ENCODE measurements around the gene CCDC116. TPM values are rescaled to one million over a fixed set of nuclear protein-coding genes. Genes with fewer than 3 reads are reported as not detected.
"Not testable (repeated sequence)": the region's sequence is repeated elsewhere in the genome, so short reads cannot be mapped to it uniquely, and the experiment has no call there.

CCDC116 gene
- total RNA-seq, 1 experiment from 2014 or later: 0.07 TPM

DNA sequence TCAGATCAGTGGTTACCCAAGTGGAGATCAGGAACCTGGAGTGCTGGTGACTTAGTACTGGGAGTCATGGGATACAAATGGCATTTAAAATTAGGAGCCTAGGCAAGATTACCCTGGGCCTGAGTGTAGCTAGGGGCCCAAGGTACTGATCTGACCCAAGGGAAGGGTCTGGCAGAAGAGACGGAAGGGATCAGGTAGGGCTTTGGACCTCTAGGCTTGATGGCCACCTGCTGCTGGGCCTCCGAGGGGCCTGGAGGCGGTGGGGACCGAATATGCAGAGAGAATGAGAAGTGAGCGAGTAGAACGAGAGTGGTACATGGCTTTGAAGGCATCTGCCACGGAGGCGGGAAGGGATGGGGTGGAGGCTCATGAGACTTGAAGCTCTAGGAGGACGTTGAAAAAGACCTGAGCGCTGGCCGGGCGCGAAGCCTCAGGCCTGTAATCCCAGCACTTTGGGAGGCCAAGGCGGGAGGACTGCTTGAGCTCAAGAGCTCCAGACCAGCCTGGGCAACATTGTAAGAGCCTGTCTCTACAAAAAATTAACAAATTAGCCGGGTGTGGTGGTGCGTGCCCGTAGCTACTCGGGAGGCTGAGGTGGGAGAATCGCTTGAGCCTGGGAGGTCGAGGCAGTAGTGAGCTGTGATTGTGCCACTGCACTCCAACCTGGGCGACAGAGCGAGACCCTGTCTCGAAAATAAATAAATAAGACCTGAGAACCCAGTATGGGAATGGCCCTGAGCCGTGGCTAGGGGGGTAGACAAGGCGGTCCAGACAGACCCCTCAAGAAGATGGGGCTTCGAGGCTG, 32.7 kb downstream of the CCDC116 start:
- in situ Hi-C loops (cut with HindIII; ENCODE audit: low pct_unique_long_range_greater_than_20kb, low sequenced_read_pairs): no loop called here
- no peak for DNase-seq (ENCODE audit: low read depth)

DNA sequence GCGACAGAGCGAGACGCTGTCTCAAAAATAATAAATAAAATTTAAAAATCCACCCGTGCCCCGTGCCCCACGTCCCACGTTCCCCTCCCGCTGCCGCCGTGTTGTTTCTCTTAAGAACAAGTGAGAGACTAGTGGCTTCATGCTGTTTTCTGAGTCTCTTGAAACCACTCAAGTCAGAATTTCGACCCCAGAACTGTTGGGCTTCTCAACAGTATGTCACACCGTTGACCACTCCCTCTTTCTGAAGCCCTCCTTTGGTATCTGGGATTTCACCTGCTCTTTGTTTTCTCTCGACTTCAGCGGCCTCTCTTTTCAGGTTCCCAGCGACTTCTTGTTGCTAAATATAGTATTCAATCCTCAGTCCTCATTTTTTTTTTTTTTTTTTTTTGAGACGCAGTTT, 34.2 kb downstream of the CCDC116 start:
- DNase-seq (ENCODE audit: low read depth): no peak
- in situ Hi-C loops (cut with HindIII; ENCODE audit: low pct_unique_long_range_greater_than_20kb, low sequenced_read_pairs): no loop called here

DNA sequence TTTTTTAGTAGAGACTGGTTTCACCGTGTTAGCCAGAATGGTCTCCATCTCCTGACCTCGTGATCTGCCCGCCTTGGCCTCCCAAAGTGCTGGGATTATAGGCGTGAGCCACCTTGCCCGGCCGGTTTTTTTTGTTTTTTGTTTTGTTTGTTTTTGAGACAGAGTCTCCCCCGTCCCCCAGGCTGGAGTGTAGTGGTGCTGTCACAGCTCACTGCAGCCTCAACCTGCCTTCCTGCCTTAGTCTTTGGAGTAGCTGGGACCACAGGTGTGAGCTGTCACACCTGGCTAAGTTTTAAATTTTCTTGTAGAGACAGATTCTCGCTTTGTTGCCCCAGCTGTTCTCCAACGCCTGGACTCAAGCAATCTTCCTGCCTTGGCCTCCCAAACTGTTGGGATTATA, 36.5 kb downstream of the CCDC116 start:
- DNase-seq (ENCODE audit: low read depth): no peak
- in situ Hi-C loops (cut with HindIII; ENCODE audit: low pct_unique_long_range_greater_than_20kb, low sequenced_read_pairs): no loop called here

DNA sequence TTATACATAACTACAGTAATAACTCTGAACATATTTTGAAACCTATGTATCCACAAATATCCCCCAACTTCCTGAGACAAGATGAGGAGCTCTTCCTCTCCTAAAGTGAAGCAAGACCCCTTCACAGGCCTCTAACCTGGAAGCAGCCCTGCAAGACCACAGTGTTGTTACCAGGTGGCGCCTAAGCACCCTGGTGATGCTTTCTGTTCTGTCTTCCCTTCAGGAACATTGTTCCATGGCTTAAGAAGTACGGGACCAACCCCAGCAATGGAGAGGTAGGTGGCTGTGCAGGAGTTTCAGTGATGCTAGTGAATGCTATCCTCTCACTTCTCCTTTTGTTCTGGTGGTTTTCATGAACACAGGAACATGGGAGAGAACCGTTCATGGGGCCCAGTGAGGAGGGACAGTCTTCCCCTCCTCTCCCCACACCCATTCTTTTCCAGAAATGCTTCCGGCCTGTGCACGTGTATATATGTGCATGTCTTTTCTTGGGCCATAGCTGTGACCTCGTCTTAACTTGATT, 39.6 kb downstream of the CCDC116 start:
- no peak for DNase-seq (ENCODE audit: low read depth)
- in situ Hi-C loops (cut with HindIII; ENCODE audit: low pct_unique_long_range_greater_than_20kb, low sequenced_read_pairs): no loop called here

DNA sequence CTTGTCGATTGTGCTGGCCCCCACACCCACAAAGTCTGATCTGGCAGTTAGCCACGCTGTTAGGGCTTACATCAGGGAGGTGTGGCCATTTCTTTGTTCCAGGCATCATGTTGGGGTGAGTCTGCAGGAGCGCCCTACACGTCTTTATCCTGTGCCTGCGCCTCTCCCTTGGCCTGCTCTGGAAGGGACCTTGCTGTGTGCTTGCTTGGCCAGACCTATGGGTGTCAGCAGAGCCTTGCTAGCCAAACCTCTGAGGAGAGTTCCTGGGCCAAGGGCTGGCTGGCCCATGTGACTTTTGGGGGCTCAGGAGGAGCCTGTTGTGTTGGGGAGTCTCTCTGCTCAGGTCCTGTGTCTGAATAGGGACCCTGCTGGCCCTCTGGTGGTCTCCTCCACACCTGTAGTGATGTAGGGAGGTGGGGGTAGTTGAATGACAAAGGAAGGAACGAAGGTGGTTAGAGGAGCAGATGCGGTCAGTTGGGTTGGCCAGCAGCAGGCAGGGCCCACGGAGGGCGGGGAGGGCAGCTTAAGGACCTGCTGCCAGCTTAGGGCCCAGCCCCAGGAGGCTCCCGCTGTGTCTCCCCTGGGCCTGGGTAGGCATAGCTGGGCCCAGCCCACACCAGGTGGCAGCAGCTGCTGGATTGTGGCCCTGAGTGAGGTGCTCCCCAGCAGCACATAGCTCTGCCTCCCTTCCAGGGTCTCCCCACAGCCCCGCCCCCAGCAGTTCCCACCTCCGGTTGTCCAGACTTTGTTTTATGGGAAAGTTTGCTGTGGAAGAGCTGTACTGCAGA, 41.2 kb downstream of the CCDC116 start:
- DNase-seq (ENCODE audit: low read depth): no peak
- in situ Hi-C loops (cut with HindIII; ENCODE audit: low pct_unique_long_range_greater_than_20kb, low sequenced_read_pairs): no loop called here

GRCh38 chr22:21674638-21675245, 42.2 kb downstream of the CCDC116 start:
- in situ Hi-C loops (cut with HindIII; ENCODE audit: low pct_unique_long_range_greater_than_20kb, low sequenced_read_pairs): no loop called here
- DNase-seq (ENCODE audit: low read depth): no peak

DNA sequence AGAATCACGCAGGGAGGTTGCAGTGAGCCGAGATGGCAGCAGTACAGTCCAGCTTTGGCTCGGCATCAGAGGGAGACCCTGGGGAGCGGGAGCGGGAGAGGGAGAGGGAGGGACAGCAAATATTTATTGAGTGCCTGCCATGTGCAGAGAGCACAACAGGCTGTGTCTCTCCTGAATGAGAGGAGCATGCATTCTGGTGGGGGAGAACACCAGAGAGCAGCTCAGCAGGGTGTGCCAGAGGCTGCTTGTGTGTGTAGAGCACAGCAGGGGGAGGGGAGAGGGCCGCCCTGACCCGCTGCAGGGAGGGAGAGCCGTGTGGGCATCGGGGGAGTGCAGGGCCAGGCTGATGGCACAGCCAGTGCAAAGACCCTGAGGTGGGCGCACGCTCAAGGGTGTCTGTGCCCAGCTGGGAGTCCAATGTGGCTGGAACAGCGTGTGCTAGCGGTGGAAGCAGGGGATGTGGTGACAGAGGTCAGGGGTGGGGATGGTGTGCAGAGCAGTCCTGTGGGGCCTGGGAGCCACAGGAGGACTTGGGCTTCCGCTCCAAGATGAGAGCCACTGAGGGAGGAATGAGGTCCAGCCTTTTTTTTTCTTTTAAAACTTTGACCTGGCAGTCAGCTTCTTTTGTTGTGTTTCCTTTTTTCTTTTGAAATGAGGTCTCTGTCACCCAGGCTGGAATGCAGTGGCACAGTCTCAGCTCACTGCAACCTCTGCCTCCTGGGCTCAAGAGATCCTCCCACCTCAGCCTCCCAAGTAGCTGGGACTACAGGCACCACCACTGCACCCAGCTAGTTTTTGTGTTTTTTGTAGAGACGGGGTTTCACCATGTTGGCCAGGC, 45.3 kb downstream of the CCDC116 start:
- no peak for DNase-seq (ENCODE audit: low read depth)
- in situ Hi-C loops (cut with HindIII; ENCODE audit: low pct_unique_long_range_greater_than_20kb, low sequenced_read_pairs): no loop called here

- DNase-seq (ENCODE audit: low read depth); in situ Hi-C loops (cut with HindIII; ENCODE audit: low pct_unique_long_range_greater_than_20kb, low sequenced_read_pairs): not testable (repeated sequence)
These were observed 46.3 kb downstream of the CCDC116 start for GRCh38 chr22:21678842-21679241.

GRCh38 chr22:21679383-21679782, 46.8 kb downstream of the CCDC116 start:
- no peak for DNase-seq (ENCODE audit: low read depth)
- in situ Hi-C loops (cut with HindIII; ENCODE audit: low pct_unique_long_range_greater_than_20kb, low sequenced_read_pairs): no loop called here

DNA sequence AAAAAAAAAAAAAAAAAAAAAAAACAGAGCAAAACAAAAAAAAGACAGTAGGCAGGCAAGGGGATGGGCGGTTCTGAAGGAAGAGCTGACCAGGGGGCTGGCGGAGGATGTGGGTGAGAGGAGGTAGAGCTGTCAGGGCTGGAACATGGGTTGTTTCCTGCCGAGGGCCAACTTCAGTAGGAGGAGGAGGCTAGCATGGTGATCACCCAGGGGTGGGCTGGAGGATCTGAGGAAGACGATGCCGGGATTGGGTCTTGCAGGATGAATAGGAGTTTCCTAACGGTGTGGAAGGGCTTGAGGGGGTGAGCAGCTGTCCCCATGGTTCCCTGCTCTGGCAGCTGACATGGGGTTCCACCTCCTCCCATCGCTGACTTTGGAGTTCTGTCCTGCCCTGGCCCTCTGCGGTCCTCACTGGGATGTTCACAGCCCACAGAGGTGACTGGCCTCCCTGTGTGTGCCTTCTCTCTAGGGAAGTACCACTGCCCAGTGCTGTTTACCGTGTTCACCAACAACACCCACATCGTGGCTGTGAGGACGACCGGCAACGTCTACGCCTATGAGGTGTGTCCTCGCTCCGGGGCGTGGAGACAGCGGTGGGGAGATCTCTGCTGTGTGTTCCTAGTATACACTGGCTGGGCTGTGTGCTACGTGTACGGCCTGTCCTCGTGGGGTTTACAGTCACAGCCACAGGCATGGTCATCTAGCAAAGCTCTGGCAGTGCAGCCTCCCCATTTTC, 48.4 kb downstream of the CCDC116 start:
- in situ Hi-C loops (cut with HindIII; ENCODE audit: low pct_unique_long_range_greater_than_20kb, low sequenced_read_pairs): no loop called here
- DNase-seq (ENCODE audit: low read depth): no peak

DNA sequence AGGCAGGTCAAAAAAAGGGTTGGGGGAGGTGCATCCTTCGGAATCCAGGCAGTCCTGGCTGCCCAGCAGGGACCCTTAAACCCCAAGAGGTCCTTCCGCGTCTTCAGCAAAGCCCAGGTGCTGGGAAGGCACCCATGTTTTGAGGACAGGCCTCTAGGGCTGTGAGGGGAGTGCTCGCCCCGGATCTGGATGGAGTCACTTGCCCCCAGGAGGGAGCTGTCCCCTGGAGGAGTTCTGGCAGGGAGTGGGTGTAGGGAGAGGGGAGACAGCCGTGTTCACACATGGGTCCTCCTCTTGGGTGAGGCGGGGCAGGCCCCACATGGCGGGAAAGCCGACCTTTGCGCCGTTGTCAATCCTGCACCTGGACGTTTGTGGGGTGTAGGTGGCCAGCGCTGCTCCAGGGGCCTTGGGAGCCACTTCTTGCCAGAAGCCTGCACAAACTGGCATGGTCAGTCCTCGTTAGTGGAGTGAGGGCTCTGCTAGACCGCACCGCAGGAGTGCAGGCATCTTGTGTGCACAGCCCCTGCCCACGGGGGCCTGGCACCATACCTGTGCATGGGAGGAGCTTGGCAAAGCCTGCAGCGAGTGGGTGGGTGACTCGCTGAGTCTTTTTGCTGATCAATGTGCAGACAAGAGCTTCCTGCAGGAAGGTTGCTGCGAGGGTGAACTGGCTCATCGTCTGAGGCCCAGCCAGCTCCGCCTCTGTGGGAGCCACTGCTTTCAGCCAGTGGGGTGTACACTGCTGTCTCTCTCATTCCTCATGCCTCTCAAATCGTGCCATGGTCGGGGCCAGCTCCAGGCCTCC, 49.2 kb downstream of the CCDC116 start:
- DNase-seq (ENCODE audit: low read depth): no peak
- in situ Hi-C loops (cut with HindIII; ENCODE audit: low pct_unique_long_range_greater_than_20kb, low sequenced_read_pairs): no loop called here

- no peak for DNase-seq (ENCODE audit: low read depth)
- in situ Hi-C loops (cut with HindIII; ENCODE audit: low pct_unique_long_range_greater_than_20kb, low sequenced_read_pairs): no loop called here
These were observed 50.0 kb downstream of the CCDC116 start for GRCh38 chr22:21682385-21683175.

GRCh38 chr22:21683401-21683811, 50.8 kb downstream of the CCDC116 start:
- in situ Hi-C loops (cut with HindIII; ENCODE audit: low pct_unique_long_range_greater_than_20kb, low sequenced_read_pairs): no loop called here
- DNase-seq (ENCODE audit: low read depth): no peak

DNA sequence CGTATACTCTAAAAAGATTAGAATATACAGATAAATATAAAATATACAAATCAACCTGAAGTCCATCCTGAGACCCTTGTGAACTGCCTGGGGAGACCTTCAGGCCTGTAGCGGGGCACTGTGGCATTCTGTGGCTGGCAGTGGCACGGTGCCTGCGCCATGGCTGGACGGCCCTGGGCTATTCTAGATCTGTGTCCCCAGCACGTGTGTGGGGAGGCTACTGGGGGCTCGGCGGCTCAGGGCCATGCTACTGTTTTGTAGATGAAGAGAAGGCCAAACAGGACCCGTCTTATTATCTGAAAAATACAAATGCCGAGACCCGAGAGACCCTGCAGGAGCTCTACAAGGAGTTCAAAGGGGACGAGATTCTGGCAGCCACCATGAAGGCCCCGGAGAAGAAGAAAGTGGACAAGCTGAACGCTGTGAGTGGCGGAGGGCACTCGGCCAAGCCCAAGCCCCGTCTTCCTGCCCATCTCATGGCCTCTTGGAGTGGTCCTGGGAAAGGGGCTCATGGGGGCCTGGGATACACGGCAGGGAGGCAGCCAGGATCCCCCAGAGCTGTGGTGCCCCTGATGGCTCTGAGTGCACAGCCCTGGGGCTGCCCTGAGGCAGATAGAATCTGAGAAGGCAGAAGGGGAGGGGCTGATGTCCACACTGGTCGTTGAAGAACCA, 52.1 kb downstream of the CCDC116 start:
- in situ Hi-C loops (cut with HindIII; ENCODE audit: low pct_unique_long_range_greater_than_20kb, low sequenced_read_pairs): no loop called here
- DNase-seq (ENCODE audit: low read depth): no peak

DNA sequence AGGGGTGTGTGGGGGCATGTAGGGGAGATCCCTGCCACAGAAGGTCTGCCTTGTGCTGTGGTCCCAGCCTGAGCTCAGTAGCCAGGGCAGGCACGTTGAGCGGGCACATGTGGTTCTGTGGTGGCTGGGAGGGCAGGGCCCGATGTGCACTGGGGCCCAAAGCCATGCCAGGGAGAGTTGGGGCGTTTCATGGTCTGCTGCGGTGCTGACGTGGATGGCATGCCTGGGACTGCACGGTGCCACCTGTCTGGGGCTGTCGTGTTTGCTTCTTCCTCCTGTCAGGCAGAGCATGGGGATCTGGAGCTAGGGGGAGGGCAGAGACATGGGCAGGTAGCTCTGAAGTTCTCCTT, 52.6 kb downstream of the CCDC116 start:
- DNase-seq (ENCODE audit: low read depth): no peak
- in situ Hi-C loops (cut with HindIII; ENCODE audit: low pct_unique_long_range_greater_than_20kb, low sequenced_read_pairs): no loop called here

GRCh38 chr22:21686193-21686608, 53.6 kb downstream of the CCDC116 start:
- DNase-seq (ENCODE audit: low read depth): no peak
- in situ Hi-C loops (cut with HindIII; ENCODE audit: low pct_unique_long_range_greater_than_20kb, low sequenced_read_pairs): no loop called here

Measured in Caki2 (cell line).